HG03025 (cell line): ENCODE results near the gene INPP4B.

ENCODE experiments used
- ATAC-seq: cut with Tn5 transposase; IDR thresholded peaks from one replicate; pipeline ENCODE4 v1.9.1; 2021; ENCODE audit warnings: mild to moderate bottlenecking, moderate library complexity; ENCODE audit not compliant: unreplicated experiment, low FRiP score

Gene INPP4B

GRCh38 chr4:142065086-142065647 is 780.9 kb downstream of the INPP4B start:
- no peak for ATAC-seq

GRCh38 chr4:142064181-142064580 is 781.9 kb downstream of the INPP4B start:
- ATAC-seq: no peak

- ATAC-seq: no peak
Measured at GRCh38 chr4:142045996-142046395, 800.1 kb downstream of the INPP4B start.

- no peak for ATAC-seq
Measured at GRCh38 chr4:142044271-142044670, 801.8 kb downstream of the INPP4B start.

- ATAC-seq: no peak
Measured at GRCh38 chr4:142043509-142043908, 802.6 kb downstream of the INPP4B start.

- ATAC-seq: no peak
Measured at GRCh38 chr4:142041788-142042187, 804.3 kb downstream of the INPP4B start.

GRCh38 chr4:142040043-142040442 is 806.1 kb downstream of the INPP4B start:
- ATAC-seq: no peak

- no peak for ATAC-seq
Measured at GRCh38 chr4:142036795-142037583, 809.1 kb downstream of the INPP4B start.

GRCh38 chr4:142035566-142035965 is 810.5 kb downstream of the INPP4B start:
- no peak for ATAC-seq

GRCh38 chr4:142034101-142034500 is 812.0 kb downstream of the INPP4B start:
- ATAC-seq: no peak

GRCh38 chr4:142030010-142030409 is 816.1 kb downstream of the INPP4B start:
- no peak for ATAC-seq

GRCh38 chr4:142021761-142022160 is 824.3 kb downstream of the INPP4B start:
- no peak for ATAC-seq

- ATAC-seq: no peak
Measured at GRCh38 chr4:142021181-142021580, 824.9 kb downstream of the INPP4B start.

GRCh38 chr4:142016031-142016430 is 830.1 kb downstream of the INPP4B start:
- ATAC-seq: no peak

GRCh38 chr4:142009751-142010150 is 836.4 kb downstream of the INPP4B start:
- ATAC-seq: no peak

- no peak for ATAC-seq
Measured at GRCh38 chr4:142005519-142005918, 840.6 kb downstream of the INPP4B start.

GRCh38 chr4:141999446-142000143 is 846.5 kb downstream of the INPP4B start:
- ATAC-seq: no peak

GRCh38 chr4:141995056-141995455 is 851.0 kb downstream of the INPP4B start:
- no peak for ATAC-seq

- ATAC-seq: no peak
Measured at GRCh38 chr4:141977433-141977832, 868.7 kb downstream of the INPP4B start.
